ENCODE results near the gene RHBDL2.
"Not testable (repeated sequence)": the region's sequence is repeated elsewhere in the genome, so short reads cannot be mapped to it uniquely, and the experiment has no call there.

Gene RHBDL2

DNA sequence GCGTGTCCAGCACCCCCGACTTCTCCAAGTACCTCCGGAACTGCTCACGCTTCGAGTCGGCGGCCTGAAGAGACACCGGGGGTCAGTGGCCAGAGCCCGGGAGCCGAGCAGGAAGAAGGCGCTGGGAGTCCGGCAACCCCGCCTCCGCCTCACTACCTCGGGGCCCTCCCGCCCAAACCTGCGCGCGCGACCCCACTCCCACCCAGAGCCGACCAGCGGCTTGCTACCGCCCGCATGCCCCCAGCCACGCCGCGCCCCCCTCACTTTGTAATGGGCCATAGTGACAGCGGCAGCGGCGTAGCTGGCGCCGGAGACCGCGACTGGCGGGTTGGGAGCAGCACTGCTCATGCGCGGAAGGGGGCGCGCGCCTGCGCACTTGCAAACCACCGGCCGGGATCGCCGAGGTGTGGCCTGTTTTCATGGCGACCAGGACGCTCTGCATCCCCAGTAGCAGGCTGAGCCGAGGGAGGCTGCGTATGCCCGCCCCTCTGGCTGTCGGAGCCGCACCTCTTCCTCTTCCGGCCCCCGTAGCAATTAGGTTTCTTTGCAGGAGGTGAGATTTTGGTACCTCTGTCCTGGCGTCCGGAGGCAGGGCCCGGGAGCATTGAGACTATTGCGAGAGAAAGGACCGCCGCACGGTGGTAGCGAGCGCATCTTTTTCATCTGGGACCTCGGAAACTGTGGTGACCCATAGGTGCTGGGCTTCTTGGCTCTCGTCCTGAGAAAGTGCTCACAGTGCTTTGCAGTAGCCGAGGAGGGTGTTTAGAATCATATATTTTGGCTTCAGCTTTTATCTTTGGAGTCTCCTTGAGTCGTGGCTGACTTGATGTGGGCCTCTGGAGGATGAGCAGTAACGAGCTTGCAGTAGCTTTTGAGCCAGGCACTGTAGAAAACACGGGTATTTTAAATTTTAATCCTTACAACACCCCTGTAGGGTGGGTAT, 68.3 kb downstream of the RHBDL2 start, which contains the start of gene MYCBP:
MYCBP (minus strand) TSS at position 322 of the 943 bp plus-strand sequence; CDS start at position 279, 43 bp downstream.
- peak; percentile 94 for DNase-seq

DNA sequence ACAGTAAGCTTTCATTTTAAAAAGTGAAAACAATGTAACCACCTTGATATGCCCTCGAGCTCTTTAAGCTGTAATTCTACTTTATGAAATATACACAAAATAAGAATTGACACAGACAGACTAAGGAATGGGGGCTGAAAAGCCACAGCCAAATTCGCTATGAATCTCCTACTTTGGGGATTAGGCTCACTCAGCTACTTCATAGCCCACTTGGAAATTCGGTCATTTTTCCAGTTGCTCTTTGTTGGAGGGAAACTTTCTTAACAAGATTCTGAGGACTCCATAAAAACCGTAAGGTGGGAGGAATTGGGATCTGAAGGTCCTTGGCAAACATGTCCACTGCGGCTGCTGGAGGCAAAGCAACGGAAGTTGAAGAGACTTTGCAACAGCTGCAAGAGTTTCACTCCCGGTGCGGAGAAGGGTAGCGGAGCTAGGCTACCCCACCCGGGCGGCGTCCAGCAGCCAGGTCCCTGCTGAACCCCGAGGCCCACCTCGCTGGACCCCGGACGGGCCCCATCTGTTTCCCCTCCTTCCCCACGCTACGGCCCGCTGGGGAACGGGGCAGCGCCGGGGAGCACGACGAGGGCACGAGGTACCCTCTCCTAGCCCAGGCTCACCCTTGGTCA, 69.1 kb downstream of the RHBDL2 start:
- no peak for DNase-seq

DNA sequence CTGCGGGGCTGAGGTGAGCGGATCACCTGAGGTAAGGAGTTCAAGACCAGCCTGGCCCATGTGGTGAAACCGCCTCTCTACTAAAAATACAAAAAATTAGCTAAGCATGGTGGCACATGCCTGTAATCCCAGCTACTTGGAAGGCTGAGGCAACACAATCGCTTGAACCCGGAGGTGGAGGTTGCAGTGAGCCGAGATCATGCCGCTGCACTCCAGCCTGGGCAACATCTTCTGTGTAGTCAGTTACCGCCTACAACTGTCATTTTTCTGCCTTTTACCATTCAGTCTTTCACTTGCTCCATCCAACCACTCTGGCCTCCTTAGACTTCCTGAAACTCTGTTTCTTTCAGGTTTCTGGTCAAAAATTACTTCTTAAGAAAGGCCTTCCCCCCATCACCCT, 70.6 kb downstream of the RHBDL2 start:
- DNase-seq, result no peak

DNA sequence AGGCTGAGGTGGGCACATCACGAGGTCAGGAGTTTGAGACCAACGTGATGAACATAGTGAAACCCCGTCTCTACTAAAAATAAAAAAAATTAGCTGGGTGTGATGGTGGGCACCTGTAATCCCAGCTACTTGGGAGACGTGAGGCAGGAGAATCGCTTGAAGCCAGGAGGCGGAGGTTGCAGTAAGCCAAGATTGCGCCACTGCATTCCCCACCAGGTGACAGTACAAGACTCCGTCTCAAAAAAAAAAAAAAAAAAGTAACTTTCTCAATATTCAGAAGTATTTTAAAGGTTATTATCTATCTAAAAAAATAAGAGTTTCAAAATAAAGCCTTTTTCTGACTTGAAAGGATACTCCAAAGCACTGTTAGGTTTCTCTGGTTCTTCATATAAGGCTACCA, 74.4 kb downstream of the RHBDL2 start:
- DNase-seq, result no peak

DNA sequence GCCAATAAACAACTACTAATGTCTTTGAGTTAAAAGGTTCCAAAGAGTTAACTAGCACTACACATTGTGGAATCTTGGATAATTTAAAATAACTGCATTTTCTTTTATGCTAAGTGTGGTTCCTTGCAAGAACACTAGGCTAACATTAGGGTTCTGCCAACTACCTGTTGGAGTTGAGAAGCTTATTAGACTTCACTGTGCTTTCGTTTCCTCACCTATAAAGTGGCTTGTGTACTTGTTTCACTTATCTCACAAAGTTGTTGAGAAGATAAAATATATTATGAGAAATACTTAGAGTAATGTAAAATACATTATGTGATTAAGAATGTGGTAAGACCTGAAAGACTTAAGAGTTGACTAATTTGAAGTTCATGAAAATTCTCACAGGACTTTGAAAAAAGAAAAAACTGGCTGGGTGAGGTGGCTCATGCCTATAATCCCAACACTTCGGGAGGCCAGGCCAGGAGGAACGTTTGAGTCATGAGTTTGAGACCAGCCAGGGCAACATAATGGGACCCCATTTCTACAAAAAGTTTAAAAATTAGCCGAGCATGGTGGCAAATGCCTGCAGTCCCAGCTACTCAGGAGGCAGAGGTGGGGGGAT, 76.4 kb downstream of the RHBDL2 start:
- no peak for DNase-seq

DNA sequence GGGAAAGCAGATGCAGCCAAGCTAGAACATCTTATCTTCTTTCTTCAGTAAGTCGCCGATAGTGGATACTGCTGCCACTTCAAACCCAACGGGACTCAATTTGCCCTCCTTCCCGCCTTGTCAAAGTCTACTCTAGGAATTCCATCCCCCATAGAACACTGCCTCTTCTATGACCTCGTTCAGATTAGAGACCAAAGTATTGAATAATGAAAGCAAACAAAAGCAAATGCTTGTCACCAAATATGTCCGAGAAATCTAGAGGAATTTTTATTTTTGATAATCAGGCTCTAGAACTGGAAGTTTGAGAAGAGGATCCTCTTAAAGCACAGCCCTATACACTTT, 81.2 kb downstream of the RHBDL2 start:
- peak; percentile 40 for DNase-seq

DNA sequence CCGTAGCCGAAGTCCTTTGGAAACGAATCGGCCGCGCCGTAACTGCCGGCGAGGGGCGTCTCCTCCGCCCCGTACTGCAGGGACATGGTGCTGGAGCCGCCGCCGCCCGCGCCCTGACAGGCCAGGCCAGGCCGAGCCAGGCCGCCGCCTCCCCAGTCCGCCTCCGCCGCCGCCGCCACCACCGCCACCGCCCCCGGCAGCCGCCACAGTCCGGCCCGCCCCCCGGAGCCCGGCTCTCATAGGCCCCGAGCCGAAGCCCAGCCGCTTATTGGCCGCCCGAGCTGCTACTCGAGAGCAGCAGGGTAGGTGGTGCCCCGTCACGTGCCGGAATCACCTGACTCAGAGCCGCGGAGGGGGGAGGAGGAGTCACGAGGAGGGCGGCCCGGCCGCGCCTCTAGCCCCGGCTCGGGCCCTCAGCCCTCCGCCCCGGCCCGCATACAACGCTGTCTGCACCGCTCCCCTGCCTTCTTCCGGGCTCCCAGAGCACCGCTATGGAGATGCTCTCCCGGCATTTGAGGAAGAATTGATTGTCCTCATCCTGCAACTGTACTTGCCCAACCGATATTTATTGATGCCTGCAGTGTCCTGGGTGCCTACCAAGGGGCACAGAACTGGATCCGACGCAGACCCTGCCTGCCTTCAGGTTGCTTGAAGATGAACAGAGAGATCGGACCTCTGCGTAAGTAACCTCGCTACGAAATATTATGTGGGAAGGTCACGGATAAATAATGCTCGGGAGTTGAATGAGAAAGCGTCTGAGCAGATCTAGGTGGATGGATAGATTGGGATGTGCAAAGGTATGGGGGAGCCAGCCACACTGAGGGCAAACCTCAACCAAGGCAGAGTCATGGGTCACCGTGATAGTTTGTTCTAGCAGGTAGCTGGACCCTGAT, 81.8 kb downstream of the RHBDL2 start, which contains the start of gene RRAGC:
RRAGC (minus strand) TSS at position 212 of the 893 bp plus-strand sequence; CDS start at position 86, 126 bp downstream.
- peak; percentile 93 for DNase-seq

DNA sequence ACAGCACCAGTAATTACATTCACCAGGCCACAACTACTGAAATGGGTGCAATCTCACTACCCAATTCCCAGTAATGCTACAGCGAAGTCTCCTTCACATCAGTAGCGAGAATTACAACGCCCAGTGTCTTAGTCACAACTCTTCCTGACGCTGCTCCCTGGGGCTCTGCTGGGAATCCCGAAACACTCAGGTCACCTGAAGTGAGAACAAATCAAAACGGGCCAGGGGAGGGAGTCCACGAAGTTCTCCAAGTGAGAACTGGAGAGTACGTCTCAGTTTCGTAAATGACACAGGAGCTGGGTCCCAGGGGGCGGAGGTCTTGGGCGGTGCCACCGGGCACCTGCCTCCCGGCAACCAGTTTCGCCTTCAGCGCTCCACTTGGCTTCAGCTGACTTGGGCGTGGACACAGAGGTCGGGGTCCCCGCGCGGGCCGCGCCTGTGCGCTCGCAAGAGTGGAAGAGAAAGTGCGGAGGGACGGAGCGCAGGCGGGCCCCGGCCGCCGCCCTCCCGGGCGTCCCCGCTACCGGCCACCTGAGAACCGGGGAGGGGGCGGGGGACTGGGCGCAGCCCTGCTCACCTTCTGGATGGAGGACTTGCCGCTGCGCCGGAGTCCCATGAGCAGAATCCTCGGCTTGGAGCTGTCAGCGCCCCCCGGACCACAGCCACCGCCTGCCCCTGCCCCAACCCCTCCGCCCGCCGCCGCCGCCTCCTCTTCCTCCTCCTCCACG, 82.6 kb downstream of the RHBDL2 start:
- peak; percentile 58 for DNase-seq

DNA sequence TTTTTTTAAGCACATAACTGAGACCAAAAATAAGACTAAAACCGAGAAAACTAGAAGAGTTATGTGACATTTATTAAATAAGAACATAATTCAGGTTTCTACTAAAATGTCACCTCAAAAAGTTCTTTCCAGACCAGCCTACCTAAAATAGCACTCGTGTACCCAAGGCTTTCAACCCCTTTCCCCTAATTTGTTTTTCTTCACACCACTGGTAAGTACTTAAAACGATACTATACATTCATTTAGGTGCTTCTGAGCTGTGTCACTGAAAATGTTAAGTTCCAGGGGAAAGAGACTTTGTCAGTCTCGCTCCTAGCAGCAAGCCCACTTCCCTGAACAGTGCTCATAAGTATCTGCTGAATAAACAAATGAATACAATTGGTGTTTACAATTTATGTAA, 88.8 kb downstream of the RHBDL2 start:
- DNase-seq, result no peak

DNA sequence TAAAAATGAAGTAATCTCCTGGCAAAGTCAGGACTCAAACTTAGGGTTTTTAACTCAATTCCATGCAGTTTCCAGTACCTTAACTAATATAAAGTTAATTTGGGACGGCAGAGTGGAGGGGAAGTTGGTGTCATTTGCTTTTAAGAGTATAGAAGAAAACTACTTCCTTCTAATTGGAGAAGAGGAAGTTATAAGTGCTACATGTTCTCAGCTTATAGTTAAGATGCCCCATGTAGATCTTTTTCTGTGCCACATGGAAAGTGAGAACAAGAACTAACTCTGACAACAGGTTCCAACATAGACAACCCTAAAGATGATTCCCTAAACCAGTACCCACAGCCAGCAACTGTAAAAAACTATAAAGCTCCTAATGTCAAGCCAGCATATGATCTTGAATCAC, 93.6 kb downstream of the RHBDL2 start:
- no peak for DNase-seq

DNA sequence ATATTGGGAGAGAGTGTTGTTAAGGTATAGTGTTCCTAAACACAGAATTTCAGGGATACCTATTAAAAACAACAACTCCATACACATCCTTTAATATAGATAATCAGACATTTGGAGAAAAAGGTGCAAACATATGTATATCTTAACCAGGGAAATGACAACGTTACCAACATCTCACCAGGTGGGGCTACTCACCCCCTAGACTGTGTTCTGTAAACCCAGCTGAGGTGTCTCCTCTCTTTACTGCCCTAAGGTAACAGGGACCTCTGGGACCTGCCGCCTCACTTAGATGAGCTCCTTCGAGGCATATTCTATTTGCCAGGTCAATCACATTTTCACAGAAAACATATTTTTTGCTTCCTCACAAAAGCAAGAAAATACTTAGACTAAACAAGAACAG, 95.4 kb downstream of the RHBDL2 start:
- no peak for DNase-seq

DNA sequence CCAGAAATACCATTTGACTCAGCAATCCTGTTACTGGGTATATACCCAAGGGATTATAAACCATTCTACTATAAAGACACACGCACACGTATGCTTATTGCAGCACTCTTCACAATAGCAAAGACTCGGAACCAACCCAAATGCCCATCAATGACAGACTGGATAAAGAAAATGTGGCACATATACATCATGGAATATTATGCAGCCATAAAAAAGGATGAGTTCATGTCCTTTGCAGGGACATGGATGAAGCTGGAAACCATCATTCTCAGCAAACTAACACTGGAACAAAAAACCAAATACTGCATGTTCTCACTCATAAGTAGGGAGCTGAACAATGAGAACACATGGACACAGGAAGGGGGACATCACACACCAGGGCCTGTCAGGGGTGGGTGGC, 96.5 kb downstream of the RHBDL2 start:
- not testable (repeated sequence) for DNase-seq

DNA sequence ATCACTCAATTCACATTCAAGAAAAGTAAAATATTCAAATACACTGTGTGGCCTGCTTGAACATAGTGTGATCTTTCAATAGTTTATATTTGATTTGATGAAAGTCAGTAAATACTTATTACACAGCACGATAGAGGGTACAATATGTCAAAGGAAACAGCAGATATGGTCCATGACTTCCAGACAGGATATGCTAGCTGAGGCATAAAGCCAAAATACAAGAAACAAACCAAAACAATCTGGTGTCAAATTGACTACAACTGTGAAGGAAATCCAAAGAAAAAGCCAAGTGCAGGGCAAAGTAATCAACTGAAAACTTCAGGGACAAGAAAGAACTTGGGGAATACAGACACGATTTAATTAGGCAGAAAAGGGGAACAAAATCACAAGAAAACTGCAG, 101.3 kb downstream of the RHBDL2 start:
- DNase-seq, result no peak

DNA sequence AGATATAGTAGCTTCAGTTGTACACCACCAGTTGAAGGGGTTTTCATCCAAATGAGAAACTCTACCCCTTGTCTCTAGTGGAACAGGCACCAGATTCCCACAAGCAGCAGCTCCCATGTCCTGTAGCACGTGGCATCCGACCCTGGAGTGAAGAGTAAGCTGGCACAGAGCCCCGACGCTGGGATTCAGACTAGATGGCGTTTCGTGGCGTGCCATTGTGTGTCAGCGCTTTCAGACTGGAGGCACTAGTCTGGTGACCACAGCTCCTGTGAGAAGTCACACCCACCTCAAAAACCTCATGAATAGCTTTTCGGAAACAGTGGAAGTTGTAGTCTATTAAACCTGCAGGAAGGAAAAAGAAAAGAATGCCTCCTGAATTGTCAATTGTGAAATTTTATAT, 102.3 kb downstream of the RHBDL2 start:
- DNase-seq, result no peak

DNA sequence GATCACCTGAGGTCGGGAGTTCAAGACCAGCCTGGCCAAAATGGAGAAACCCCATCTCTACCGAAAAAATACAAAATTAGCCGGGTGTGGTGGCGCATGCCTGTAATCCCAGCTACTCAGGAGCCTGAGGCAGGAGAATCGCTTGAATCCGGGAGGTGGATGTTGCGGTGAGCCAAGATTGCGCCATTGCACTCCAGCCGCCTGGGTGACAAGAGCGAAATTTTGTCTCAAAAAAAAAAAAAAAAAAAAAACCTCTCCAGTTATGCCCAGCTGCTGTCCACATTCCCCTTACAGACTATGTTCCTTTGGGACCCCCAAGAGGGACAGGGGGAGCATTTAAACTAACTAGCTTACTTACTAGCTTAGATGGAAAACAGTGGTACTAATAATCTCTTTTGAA, 105.3 kb downstream of the RHBDL2 start:
- not testable (repeated sequence) for DNase-seq
